HCT116 (cell line): ENCODE results near the gene FAM110D. TPM values are rescaled to one million over a fixed set of nuclear protein-coding genes. Genes with fewer than 3 reads are reported as not detected.

Source experiments
- ATAC-seq: fragments of 200-7000 bp; cut with Tn5 transposase; 2 replicates; pipeline ENCODE4 v1.9.1; 2020; ENCODE audit warnings: mild to moderate bottlenecking, moderate library complexity
- BruUV-seq: library from RNA; stranded (reverse); fragments of 400-500 nt; replicated peaks from 2 replicates; lab custom pipeline; 2021; lab: Mats Ljungman, UMichigan
- CTCF ChIA-PET: fragments of 300-600 bp; sonication (Branson Sonifier 250); formaldehyde crosslinking; loops from one replicate; lab custom pipeline; 2021; ENCODE audit warnings: antibody characterized with exemption; lab: Charles Lee
- POLR2A ChIA-PET: fragments of 300-600, 350-600 bp; sonication (Branson Sonifier 250); formaldehyde crosslinking; loops from one replicate; lab custom pipeline; 2021; ENCODE audit warnings: antibody characterized with exemption; lab: Charles Lee
- RAD21 ChIA-PET, 2 experiments: fragments of 300-600 bp; sonication (Branson Sonifier 250); formaldehyde crosslinking; loops; one replicate each; lab custom pipeline; 2023; ENCODE audit warnings: low total read pairs in 2 of 2; ENCODE audit not compliant: uncharacterized antibody in 2 of 2, unreplicated experiment in 2 of 2, low non-redundant PET in 1 of 2; lab: Charles Lee
- DNase-seq: peaks from one replicate; pipeline ENCODE4 v3.0.0-alpha.2; 2010; ENCODE audit warnings: low read depth, low spot score
- H2AFZ ChIP-seq: fragments of 200-600 bp; shearing (Covaris generic), sonication (generic); 2 replicates; pipeline ENCODE4 v1.6.1; 2017; ENCODE audit warnings: low read depth, mixed run types, mixed read lengths, antibody characterized with exemption, low read length; ENCODE audit not compliant: poor library complexity, severe bottlenecking
- H3K27ac ChIP-seq: 2 replicates; pipeline ENCODE4 v1.5.1; 2012; ENCODE audit warnings: low read depth, low read length
- H3K27me3 ChIP-seq: fragments of 200-600 bp; sonication (generic); 2 replicates; pipeline ENCODE4 v1.6.1; 2016; ENCODE audit warnings: mixed run types, low read length, mixed read lengths; ENCODE audit not compliant: insufficient read depth
- H3K36me3 ChIP-seq, 2 experiments: fragments of 200-500 bp in 1 of 2; fragments of 200-600 bp in 1 of 2; sonication (Bioruptor generic) in 1 of 2; sonication (generic) in 1 of 2; 2 replicates each; pipeline versions ENCODE4 v1.5.1 to v1.6.1; 2014 to 2016; ENCODE audit warnings: low read length in 2 of 2, inconsistent platforms in 1 of 2, mixed read lengths in 1 of 2, mixed run types in 1 of 2; ENCODE audit not compliant: insufficient read depth in 2 of 2, control insufficient read depth in 1 of 2
- H3K4me1 ChIP-seq, 2 experiments: fragments of 200-600 bp in 1 of 2; sonication (generic) in 1 of 2; 2 replicates each; pipeline versions ENCODE4 v1.5.1 to v1.6.1; 2012 to 2017; ENCODE audit warnings: low read length in 2 of 2, inconsistent platforms in 1 of 2, mild to moderate bottlenecking in 1 of 2, mixed read lengths in 1 of 2, mixed run types in 1 of 2, moderate library complexity in 1 of 2; ENCODE audit not compliant: insufficient read depth in 2 of 2, control insufficient read depth in 1 of 2
- H3K4me2 ChIP-seq: fragments of 200-600 bp; sonication (generic); 2 replicates; pipeline ENCODE4 v1.6.1; 2017; ENCODE audit warnings: mixed run types, low read length, mixed read lengths
- H3K4me3 ChIP-seq, 2 experiments: fragments of 200-600 bp in 1 of 2; sonication (generic) in 1 of 2; replicated peaks in 1 of 2; 2 replicates each; pipeline ENCODE4 v1.5.1; 2011 to 2016; ENCODE audit warnings: low read length in 2 of 2, control low read depth in 1 of 2, low read depth in 1 of 2, mild to moderate bottlenecking in 1 of 2, mixed read lengths in 1 of 2, mixed run types in 1 of 2
- H3K79me2 ChIP-seq: fragments of 200-600 bp; sonication (generic); 2 replicates; pipeline ENCODE4 v1.6.1; 2017; ENCODE audit warnings: mild to moderate bottlenecking, mixed run types, low read length, moderate library complexity, mixed read lengths; ENCODE audit not compliant: insufficient read depth
- H3K9ac ChIP-seq: fragments of 200-600 bp; sonication (generic); 2 replicates; pipeline ENCODE4 v1.6.1; 2016; ENCODE audit warnings: low read length, mixed read lengths
- H3K9me2 ChIP-seq: fragments of 200-600 bp; sonication (generic), shearing (Covaris generic); 2 replicates; pipeline ENCODE4 v1.6.1; 2017; ENCODE audit warnings: mixed run types, mild to moderate bottlenecking, moderate library complexity; ENCODE audit not compliant: insufficient read depth
- H3K9me3 ChIP-seq, 2 experiments: fragments of 200-500 bp in 1 of 2; fragments of 200-600 bp in 1 of 2; sonication (Bioruptor generic) in 1 of 2; sonication (generic) in 1 of 2; 2 replicates each; pipeline ENCODE4 v1.6.1; 2014 to 2017; ENCODE audit warnings: low read length in 2 of 2, mixed read lengths in 2 of 2, inconsistent platforms in 1 of 2, low read depth in 1 of 2, mild to moderate bottlenecking in 1 of 2, mixed run types in 1 of 2, moderate library complexity in 1 of 2; ENCODE audit not compliant: control insufficient read depth in 1 of 2, insufficient read depth in 1 of 2
- H4K20me1 ChIP-seq: fragments of 200-600 bp; sonication (generic), shearing (Covaris generic); 2 replicates; pipeline ENCODE4 v1.6.1; 2017; ENCODE audit warnings: mixed run types, mild to moderate bottlenecking, moderate library complexity; ENCODE audit not compliant: insufficient read depth
- ATF3 ChIP-seq: IDR thresholded peaks from 2 replicates; pipeline ENCODE4 v1.6.1; 2012
- ELF1 ChIP-seq: IDR thresholded peaks from 2 replicates; pipeline ENCODE4 v1.6.1; 2012; ENCODE audit warnings: low read depth, borderline replicate concordance
- EZH2 ChIP-seq: fragments of 200-600 bp; sonication (generic); IDR thresholded peaks from 2 replicates; pipeline ENCODE4 v1.6.1; 2017; ENCODE audit warnings: antibody characterized with exemption, mixed run types
- EZH2phosphoT487 ChIP-seq: fragments of 200-600 bp; IDR thresholded peaks from 2 replicates; pipeline ENCODE4 v1.6.1; 2018; ENCODE audit warnings: antibody characterized with exemption, borderline replicate concordance
- FOSL1 ChIP-seq: IDR thresholded peaks from 2 replicates; pipeline ENCODE4 v1.6.1; 2012; ENCODE audit warnings: low read depth
- JUND ChIP-seq: IDR thresholded peaks from 2 replicates; pipeline ENCODE4 v1.6.1; 2012
- POLR2A ChIP-seq: IDR thresholded peaks from 2 replicates; pipeline ENCODE4 v1.7.0; 2011; ENCODE audit warnings: borderline replicate concordance; ENCODE audit not compliant: insufficient read depth, insufficient read length; ENCODE audit errors: extremely low read depth
- POLR2AphosphoS5 ChIP-seq: IDR thresholded peaks from 2 replicates; pipeline ENCODE4 v1.6.1; 2011; ENCODE audit warnings: mild to moderate bottlenecking, low read depth, low read length, moderate library complexity
- SP1 ChIP-seq: IDR thresholded peaks from 2 replicates; pipeline ENCODE4 v1.6.1; 2012; ENCODE audit warnings: low read depth
- SRF ChIP-seq: IDR thresholded peaks from 2 replicates; pipeline ENCODE4 v1.6.1; 2012; ENCODE audit warnings: low read depth
- ZNF274 ChIP-seq: fragments of 200-500 bp; sonication (Bioruptor generic); IDR thresholded peaks from 2 replicates; pipeline ENCODE4 v1.6.1; 2014; ENCODE audit warnings: mild to moderate bottlenecking, low read depth, low read length, inconsistent platforms
- intact Hi-C: fragments of 100-400 bp; cut with micrococcal nuclease; formaldehyde crosslinking; loops from 2 replicates; pipeline ENCODE4 v1.10.0; 2022
- total RNA-seq: library from RNA; stranded (reverse); gene quantifications from one replicate; pipeline ENCODE4 v1.2.1, GENCODE V29; 2021; ENCODE audit not compliant: unreplicated experiment
- TF ChIP-seq, protein P1 (sequence below): IDR thresholded peaks from 2 replicates; pipeline ENCODE4 v1.6.1; 2011; ENCODE audit warnings: mild to moderate bottlenecking, low read length, moderate library complexity; ENCODE audit not compliant: insufficient replicate concordance; ENCODE audit errors: extremely low read depth
- TF ChIP-seq, protein P2 (sequence below): IDR thresholded peaks from 2 replicates; pipeline ENCODE4 v1.6.1; 2012

Gene FAM110D
- total RNA-seq, 1 experiment from 2014 or later: 0.34 TPM

DNA sequence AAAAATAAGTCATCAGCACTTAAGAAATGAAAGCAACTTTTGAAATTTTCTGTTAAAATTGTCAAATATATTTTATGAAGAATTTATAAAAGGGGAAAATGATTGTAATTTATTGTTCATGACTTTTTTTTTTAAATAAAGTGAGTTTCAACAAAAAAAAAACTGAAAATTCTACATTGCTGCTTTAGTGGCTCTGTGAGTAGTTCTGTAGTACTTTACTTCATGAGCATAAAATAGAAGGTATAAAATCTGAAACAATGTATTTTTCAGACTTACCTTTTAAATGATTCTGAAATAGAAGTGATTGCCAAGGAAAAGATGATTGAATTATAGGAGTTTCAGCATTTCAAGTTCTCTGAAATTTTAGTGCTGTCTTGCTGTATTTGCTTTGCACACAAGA lies 33.5 kb upstream of the FAM110D start:
- H3K4me3 ChIP-seq: no peak overlapping the region
- intact Hi-C loops: no loop called here
- no peak overlapping the region for H3K4me2 ChIP-seq
- no peaks in the 10 kb centered on the region for H3K36me3 ChIP-seq
- no peak overlapping the region for H3K9ac ChIP-seq
- CTCF ChIA-PET: interaction anchor here (2.0 kb wide), 1 partner anchor 109 kb away, joined by 6 read pairs; the partner anchor contains the start of gene CEP85
- no peaks in the 10 kb centered on the region for H3K9me3 ChIP-seq
- H3K9me2 ChIP-seq: no peaks in the 10 kb centered on the region
- H3K27me3 ChIP-seq: no peaks in the 10 kb centered on the region
- DNase-seq (no peak), ATAC-seq (no peak)
- BruUV-seq: no TSS peak
- TF ChIP-seq EZH2phosphoT487 (no peak), POLR2AphosphoS5 (no peak), ZNF274 (no peak), ATF3 (no peak), ELF1 (no peak), FOSL1 (no peak), EZH2 (no peak), JUND (no peak), SRF (no peak), SP1 (no peak), POLR2A (no peak)
- TF ChIP-seq, protein P1, sequence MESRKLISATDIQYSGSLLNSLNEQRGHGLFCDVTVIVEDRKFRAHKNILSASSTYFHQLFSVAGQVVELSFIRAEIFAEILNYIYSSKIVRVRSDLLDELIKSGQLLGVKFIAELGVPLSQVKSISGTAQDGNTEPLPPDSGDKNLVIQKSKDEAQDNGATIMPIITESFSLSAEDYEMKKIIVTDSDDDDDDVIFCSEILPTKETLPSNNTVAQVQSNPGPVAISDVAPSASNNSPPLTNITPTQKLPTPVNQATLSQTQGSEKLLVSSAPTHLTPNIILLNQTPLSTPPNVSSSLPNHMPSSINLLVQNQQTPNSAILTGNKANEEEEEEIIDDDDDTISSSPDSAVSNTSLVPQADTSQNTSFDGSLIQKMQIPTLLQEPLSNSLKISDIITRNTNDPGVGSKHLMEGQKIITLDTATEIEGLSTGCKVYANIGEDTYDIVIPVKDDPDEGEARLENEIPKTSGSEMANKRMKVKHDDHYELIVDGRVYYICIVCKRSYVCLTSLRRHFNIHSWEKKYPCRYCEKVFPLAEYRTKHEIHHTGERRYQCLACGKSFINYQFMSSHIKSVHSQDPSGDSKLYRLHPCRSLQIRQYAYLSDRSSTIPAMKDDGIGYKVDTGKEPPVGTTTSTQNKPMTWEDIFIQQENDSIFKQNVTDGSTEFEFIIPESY: no peak
- TF ChIP-seq, protein P2, sequence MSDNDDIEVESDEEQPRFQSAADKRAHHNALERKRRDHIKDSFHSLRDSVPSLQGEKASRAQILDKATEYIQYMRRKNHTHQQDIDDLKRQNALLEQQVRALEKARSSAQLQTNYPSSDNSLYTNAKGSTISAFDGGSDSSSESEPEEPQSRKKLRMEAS: no peak
- H3K4me1 ChIP-seq: peaks cover 13 to 44% of the 10 kb centered on the region in 2 experiments
- peaks cover 3% of the 10 kb centered on the region; the same call in 1 of the 2 replicates for H4K20me1 ChIP-seq
- no peak overlapping the region for H3K27ac ChIP-seq
- POLR2A ChIA-PET: no interaction called here
- no peak overlapping the region for H2AFZ ChIP-seq
- RAD21 ChIA-PET: no interaction called here
- peaks cover 4% of the 10 kb centered on the region; the same call in 1 of the 2 replicates for H3K79me2 ChIP-seq
